ENCODE data around the gene TCEA3. TPM values are rescaled to one million over a fixed set of nuclear protein-coding genes. Genes with fewer than 3 reads are reported as not detected.

The TCEA3 gene
- total RNA-seq, 4 donors from 2014 or later: 26.8 to 50.4 (median 48.0) TPM

GRCh38 chr1:23341931-23342692, 82.4 kb downstream of the TCEA3 start:
- Histone ChIP-seq H3K4me3 (replicated peaks in 1 of 3) (peak overlapping the region in 1 of 3 donors; percentile 6), H3K27me3 (no peaks in the 10 kb centered on the region), H3K9me3 (no peaks in the 10 kb centered on the region), H3K27ac (peak overlapping the region in 1 of 3 donors; percentile 1), H3K4me1 (peaks cover 35 to 43% of the 10 kb centered on the region in 2 donors), H3K36me3 (peaks cover 0 to 7% of the 10 kb centered on the region in 2 donors)
- intact Hi-C loops (cut with DNase I): loop anchor here (10.0 kb wide), 1 partner anchor 63 kb away; no protein-coding TSS in a partner anchor
- DNase-seq: no peak
- TF ChIP-seq POLR2A (IDR thresholded peaks at IDR 0.05) (no peak), CTCF (IDR thresholded peaks at IDR 0.05) (no peak)
- 9 to 10% methylated on average over 10 of the region's 10 CpGs for WGBS, 2 donors

- peaks cover 15 to 22% of the 10 kb centered on the region in 2 donors for H3K36me3 ChIP-seq
- no peak for TF ChIP-seq CTCF (IDR thresholded peaks at IDR 0.05)
- TF ChIP-seq POLR2A (IDR thresholded peaks at IDR 0.05): no peak
- H3K4me3 ChIP-seq (replicated peaks in 1 of 3): no peak overlapping the region
- WGBS, 2 donors: 75 to 80% methylated on average over 4 of the region's 4 CpGs
- H3K27me3 ChIP-seq: no peaks in the 10 kb centered on the region
- intact Hi-C loops (cut with DNase I): loop anchor here (10.0 kb wide), 1 partner anchor 65 kb away; no protein-coding TSS in a partner anchor
- no peak for DNase-seq
- H3K4me1 ChIP-seq: peaks cover 35 to 43% of the 10 kb centered on the region in 2 donors
- H3K27ac ChIP-seq: no peak overlapping the region
- no peaks in the 10 kb centered on the region for H3K9me3 ChIP-seq
Observed at GRCh38 chr1:23339632-23340031, 84.9 kb downstream of the TCEA3 start.

GRCh38 chr1:23337869-23338268, 86.7 kb downstream of the TCEA3 start:
- no peak overlapping the region for H3K4me3 ChIP-seq (replicated peaks in 1 of 3)
- intact Hi-C loops (cut with DNase I): no loop called here
- WGBS, 2 donors: 87% methylated on average over 2 of the region's 2 CpGs
- DNase-seq: no peak
- no peak overlapping the region for H3K27ac ChIP-seq
- no peaks in the 10 kb centered on the region for H3K9me3 ChIP-seq
- peaks cover 31 to 37% of the 10 kb centered on the region in 2 donors for H3K36me3 ChIP-seq
- TF ChIP-seq POLR2A (IDR thresholded peaks at IDR 0.05) (no peak), CTCF (IDR thresholded peaks at IDR 0.05) (no peak)
- peaks cover 35 to 41% of the 10 kb centered on the region in 2 donors for H3K4me1 ChIP-seq
- H3K27me3 ChIP-seq: no peaks in the 10 kb centered on the region

- Histone ChIP-seq H3K27ac (no peak overlapping the region), H3K4me3 (replicated peaks in 1 of 3) (no peak overlapping the region), H3K9me3 (no peaks in the 10 kb centered on the region), H3K36me3 (peaks cover 57 to 59% of the 10 kb centered on the region in 2 donors), H3K27me3 (no peaks in the 10 kb centered on the region), H3K4me1 (no peaks in the 10 kb centered on the region)
- WGBS, 2 donors: 80 to 86% methylated on average over 8 of the region's 8 CpGs
- intact Hi-C loops (cut with DNase I): no loop called here
- TF ChIP-seq CTCF (IDR thresholded peaks at IDR 0.05) (no peak), POLR2A (IDR thresholded peaks at IDR 0.05) (no peak)
- peak; percentile 9 to 18 for DNase-seq
Observed at GRCh38 chr1:23331713-23332112, 92.8 kb downstream of the TCEA3 start.

Other genes starting within 250 kb of the TCEA3 start
- gene HTR1D, start 207.2 kb downstream of the TCEA3 start, total RNA-seq: not detected
- gene HNRNPR, start 80.5 kb downstream of the TCEA3 start, total RNA-seq: 100 to 1,000 TPM in 2 of 4 donors, 10 to 100 TPM in 2; 82.8 to 107 (median 99.4) TPM
- gene ZNF436, start 54.9 kb downstream of the TCEA3 start, total RNA-seq: 10 to 100 TPM; 22.0 to 44.0 (median 31.1) TPM
- 10 to 100 TPM; 69.3 to 75.7 (median 73.6) TPM for gene ASAP3, start 59.4 kb upstream of the TCEA3 start, total RNA-seq
- under 1 TPM in 3 of 4 donors, not detected in 1; 0.10 to 0.27 (median 0.17) TPM for gene E2F2, start 106.5 kb upstream of the TCEA3 start, total RNA-seq
- 100 to 1,000 TPM; 279 to 388 (median 343) TPM for gene ID3, start 134.8 kb upstream of the TCEA3 start, total RNA-seq